GM19397 (cell line): ENCODE data around the gene PPP3R1.
A peak's percentile ranks its signal among the peaks of the same experiment; 100 is the strongest.

Experiments used
- ATAC-seq: cut with Tn5 transposase; IDR thresholded peaks from one replicate; pipeline ENCODE4 v1.9.1; 2021; ENCODE audit warnings: mild to moderate bottlenecking, moderate library complexity; ENCODE audit not compliant: unreplicated experiment

Gene PPP3R1

GRCh38 chr2:68263632-68264031 is 11.3 kb upstream of the PPP3R1 start:
- ATAC-seq, result no peak

- ATAC-seq, result no peak
Measured at GRCh38 chr2:68258851-68259250, 6.5 kb upstream of the PPP3R1 start.

- ATAC-seq, result no peak
Measured at GRCh38 chr2:68256093-68256450, 3.7 kb upstream of the PPP3R1 start.

- ATAC-seq, result no peak
Measured at GRCh38 chr2:68253219-68254068, 1.1 kb upstream of the PPP3R1 start.

GRCh38 chr2:68251855-68252399 is 405 bp downstream of the PPP3R1 start:
- ATAC-seq, result peak; percentile 13

GRCh38 chr2:68251187-68251854 is 1.0 kb downstream of the PPP3R1 start:
- peak; percentile 32 for ATAC-seq

- ATAC-seq, result no peak
Measured at GRCh38 chr2:68250652-68251186, 1.6 kb downstream of the PPP3R1 start.

- ATAC-seq, result no peak
Measured at GRCh38 chr2:68250196-68250595, 2.1 kb downstream of the PPP3R1 start.

- no peak for ATAC-seq
Measured at GRCh38 chr2:68248806-68249205, 3.5 kb downstream of the PPP3R1 start.

GRCh38 chr2:68248361-68248760 is 4.0 kb downstream of the PPP3R1 start:
- ATAC-seq, result no peak

- ATAC-seq, result no peak
Measured at GRCh38 chr2:68246396-68246795, 5.9 kb downstream of the PPP3R1 start.

- no peak for ATAC-seq
Measured at GRCh38 chr2:68245672-68246071, 6.7 kb downstream of the PPP3R1 start.

GRCh38 chr2:68245066-68245465 is 7.3 kb downstream of the PPP3R1 start:
- no peak for ATAC-seq

GRCh38 chr2:68244456-68244855 is 7.9 kb downstream of the PPP3R1 start:
- no peak for ATAC-seq

GRCh38 chr2:68241732-68242131 is 10.6 kb downstream of the PPP3R1 start:
- no peak for ATAC-seq

GRCh38 chr2:68240446-68240845 is 11.9 kb downstream of the PPP3R1 start:
- ATAC-seq, result no peak

GRCh38 chr2:68238955-68239822 is 13.1 kb downstream of the PPP3R1 start:
- ATAC-seq, result no peak

- no peak for ATAC-seq
Measured at GRCh38 chr2:68237976-68238580, 14.3 kb downstream of the PPP3R1 start.

- ATAC-seq, result no peak
Measured at GRCh38 chr2:68237404-68237803, 14.9 kb downstream of the PPP3R1 start.

GRCh38 chr2:68236876-68237275 is 15.5 kb downstream of the PPP3R1 start:
- no peak for ATAC-seq
